Measurements from ENCODE around the gene PLAA.

- no peak for TF ChIP-seq CTCF (IDR thresholded peaks at IDR 0.05; ENCODE audit: poor library complexity, severe bottlenecking)
- no peak for TF ChIP-seq POLR2AphosphoS5 (IDR thresholded peaks at IDR 0.05)
- no peak for TF ChIP-seq RAD21 (conservative IDR thresholded peaks at IDR 0.05)
These were observed 7.0 kb upstream of the PLAA start for GRCh38 chr9:26954050-26954508.

Measured in neural cell (in vitro differentiated cells).